Activated CD4-positive, alpha-beta T cell treated with anti-CD3 and anti-CD28 coated beads for 36 hours (primary cell): ENCODE measurements around the gene GORASP1. TPM values are rescaled to one million over a fixed set of nuclear protein-coding genes. Genes with fewer than 3 reads are reported as not detected.

Experiments
- ATAC-seq: fragments of 200-7000 bp; cut with Tn5 transposase; one replicate; pipeline ENCODE4 v1.10.0; 2021; ENCODE audit warnings: mild to moderate bottlenecking, moderate library complexity
- CTCF ChIA-PET: fragments of 350-600 bp; sonication (Branson Sonifier 250); formaldehyde crosslinking; loops from one replicate; lab custom pipeline; 2021; ENCODE audit warnings: antibody characterized with exemption; lab: Charles Lee
- POLR2A ChIA-PET: fragments of 350-600 bp; sonication (Branson Sonifier 250); formaldehyde crosslinking; loops from one replicate; lab custom pipeline; 2021; ENCODE audit warnings: antibody characterized with exemption, inconsistent platforms; lab: Charles Lee
- DNase-seq: peaks from one replicate; pipeline ENCODE4 v3.0.0-alpha.2; 2020
- H3K27ac Mint-ChIP-seq: one replicate; pipeline ENCODE4 v1.8.0; 2021; ENCODE audit warnings: mixed read lengths
- H3K27me3 Mint-ChIP-seq: one replicate; pipeline ENCODE4 v1.8.0; 2021; ENCODE audit warnings: mixed read lengths
- H3K36me3 Mint-ChIP-seq: one replicate; pipeline ENCODE4 v1.8.0; 2021; ENCODE audit warnings: low read depth, mixed read lengths
- H3K4me1 Mint-ChIP-seq: one replicate; pipeline ENCODE4 v1.8.0; 2021; ENCODE audit warnings: mixed read lengths
- H3K4me3 Mint-ChIP-seq: one replicate; pipeline ENCODE4 v1.8.0; 2021; ENCODE audit warnings: mild to moderate bottlenecking, moderate library complexity, mixed read lengths
- H3K9me3 Mint-ChIP-seq: one replicate; pipeline ENCODE4 v1.8.0; 2021; ENCODE audit warnings: low read depth, mixed read lengths
- intact Hi-C, 2 experiments: fragments of 100-400 bp; cut with DNase I in 1 of 2; cut with micrococcal nuclease in 1 of 2; formaldehyde crosslinking; loops; one replicate each; pipeline versions ENCODE4 v1.14.2 to v1.15.1; 2022 to 2024; cut with DNase I, micrococcal nuclease
- total RNA-seq, 2 experiments: library from RNA; stranded (reverse); gene quantifications; one replicate each; pipeline ENCODE4 v1.2.3, GENCODE V29; 2021

Gene GORASP1
- total RNA-seq, 2 experiments from 2014 or later = 23.0 to 23.8 TPM

- H3K27ac Mint-ChIP-seq = no peak overlapping the region
- ChIA-PET CTCF (interaction anchor here (0.8 to 4.7 kb wide), 4 partner anchors 8 to 253 kb away, joined by 3 to 60 read pairs (median 8); no protein-coding TSS in a partner anchor), POLR2A (no interaction called here)
- peaks cover 14% of the 10 kb centered on the region for H3K4me1 Mint-ChIP-seq
- no peaks in the 10 kb centered on the region for H3K9me3 Mint-ChIP-seq
- H3K36me3 Mint-ChIP-seq = no peaks in the 10 kb centered on the region
- intact Hi-C loops = no loop called here
- ATAC-seq (no peak), DNase-seq (no peak)
- H3K27me3 Mint-ChIP-seq = no peaks in the 10 kb centered on the region
- H3K4me3 Mint-ChIP-seq = no peak overlapping the region
Observed at GRCh38 chr3:39124876-39125840, 17.7 kb upstream of the GORASP1 start.

- CTCF ChIA-PET = interaction anchor here (0.6 to 1.3 kb wide), 3 partner anchors 11 to 435 kb away, joined by 3 to 4 read pairs (median 3); partner anchors contain the start of gene CX3CR1
- POLR2A ChIA-PET = no interaction called here
- Mint-ChIP-seq H3K4me3 (no peak overlapping the region), H3K27ac (no peak overlapping the region), H3K27me3 (no peaks in the 10 kb centered on the region), H3K36me3 (no peaks in the 10 kb centered on the region), H3K9me3 (no peaks in the 10 kb centered on the region), H3K4me1 (peaks cover 9% of the 10 kb centered on the region)
- DNase-seq (no peak), ATAC-seq (no peak)
- intact Hi-C loops = no loop called here
Observed at GRCh38 chr3:39122813-39123212, 15.4 kb upstream of the GORASP1 start.

GRCh38 chr3:39121621-39122020, 14.2 kb upstream of the GORASP1 start:
- ChIA-PET POLR2A (no interaction called here), CTCF (interaction anchor here (0.6 to 1.8 kb wide), 3 partner anchors 140 to 167 kb away, joined by 3 to 6 read pairs (median 3); no protein-coding TSS in a partner anchor)
- no peaks in the 10 kb centered on the region for H3K27me3 Mint-ChIP-seq
- H3K4me1 Mint-ChIP-seq = no peaks in the 10 kb centered on the region
- no peaks in the 10 kb centered on the region for H3K36me3 Mint-ChIP-seq
- no peak overlapping the region for H3K27ac Mint-ChIP-seq
- no peak overlapping the region for H3K4me3 Mint-ChIP-seq
- no peak for ATAC-seq
- DNase-seq = no peak
- intact Hi-C loops = no loop called here
- no peaks in the 10 kb centered on the region for H3K9me3 Mint-ChIP-seq

- POLR2A ChIA-PET = no interaction called here
- H3K27ac Mint-ChIP-seq = no peak overlapping the region
- no peak overlapping the region for H3K4me3 Mint-ChIP-seq
- intact Hi-C loops = no loop called here
- no peaks in the 10 kb centered on the region for H3K27me3 Mint-ChIP-seq
- CTCF ChIA-PET = interaction anchor here (0.5 to 1.0 kb wide), 4 partner anchors 11 to 896 kb away, joined by 3 to 6 read pairs (median 4); no protein-coding TSS in a partner anchor
- no peaks in the 10 kb centered on the region for H3K36me3 Mint-ChIP-seq
- H3K4me1 Mint-ChIP-seq = no peaks in the 10 kb centered on the region
- H3K9me3 Mint-ChIP-seq = no peaks in the 10 kb centered on the region
- ATAC-seq = no peak
- no peak for DNase-seq
Observed at GRCh38 chr3:39118931-39119660, 11.7 kb upstream of the GORASP1 start.

- no peak for ATAC-seq
- Mint-ChIP-seq H3K27ac (no peak overlapping the region), H3K4me3 (no peak overlapping the region), H3K36me3 (no peaks in the 10 kb centered on the region), H3K4me1 (no peaks in the 10 kb centered on the region), H3K27me3 (no peaks in the 10 kb centered on the region), H3K9me3 (no peaks in the 10 kb centered on the region)
- DNase-seq = no peak
- ChIA-PET POLR2A (no interaction called here), CTCF (interaction anchor here (1.0 to 1.9 kb wide), 3 partner anchors 8 to 174 kb away, joined by 3 to 11 read pairs (median 8); no protein-coding TSS in a partner anchor)
- intact Hi-C loops = no loop called here
Observed at GRCh38 chr3:39118079-39118478, 10.7 kb upstream of the GORASP1 start.

- Mint-ChIP-seq H3K4me3 (no peak overlapping the region), H3K27ac (no peak overlapping the region), H3K9me3 (no peaks in the 10 kb centered on the region), H3K4me1 (no peaks in the 10 kb centered on the region), H3K36me3 (no peaks in the 10 kb centered on the region), H3K27me3 (no peaks in the 10 kb centered on the region)
- ChIA-PET POLR2A (no interaction called here), CTCF (interaction anchor here (0.7 to 1.5 kb wide), 6 partner anchors 11 to 156 kb away, joined by 3 to 6 read pairs (median 4); no protein-coding TSS in a partner anchor)
- no peak for ATAC-seq
- no peak for DNase-seq
- intact Hi-C loops = no loop called here
Observed at GRCh38 chr3:39115870-39116269, 8.4 kb upstream of the GORASP1 start.

- DNase-seq = no peak
- intact Hi-C loops = no loop called here
- Mint-ChIP-seq H3K9me3 (no peaks in the 10 kb centered on the region), H3K27me3 (no peaks in the 10 kb centered on the region), H3K4me3 (no peak overlapping the region), H3K4me1 (no peaks in the 10 kb centered on the region), H3K36me3 (no peaks in the 10 kb centered on the region), H3K27ac (no peak overlapping the region)
- ChIA-PET POLR2A (no interaction called here), CTCF (interaction anchor here (1.2 kb wide), 1 partner anchor 174 kb away, joined by 5 read pairs; no protein-coding TSS in a partner anchor)
- no peak for ATAC-seq
Observed at GRCh38 chr3:39114456-39114855, 7.0 kb upstream of the GORASP1 start.

GRCh38 chr3:39113291-39113690, 5.9 kb upstream of the GORASP1 start:
- DNase-seq = no peak
- no peaks in the 10 kb centered on the region for H3K27me3 Mint-ChIP-seq
- H3K9me3 Mint-ChIP-seq = no peaks in the 10 kb centered on the region

GRCh38 chr3:39112535-39112934, 5.1 kb upstream of the GORASP1 start:
- H3K27ac Mint-ChIP-seq = no peak overlapping the region
- peaks cover 13% of the 10 kb centered on the region for H3K4me1 Mint-ChIP-seq
- H3K9me3 Mint-ChIP-seq = no peaks in the 10 kb centered on the region
- ChIA-PET CTCF (no interaction called here), POLR2A (no interaction called here)
- H3K36me3 Mint-ChIP-seq = no peaks in the 10 kb centered on the region
- no peak overlapping the region for H3K4me3 Mint-ChIP-seq
- intact Hi-C loops = no loop called here
- no peak for DNase-seq
- H3K27me3 Mint-ChIP-seq = no peaks in the 10 kb centered on the region
- no peak for ATAC-seq

More at GRCh38 chr3:39113291-39113690, 5.9 kb upstream of the GORASP1 start:
- no peak for ATAC-seq
- ChIA-PET CTCF (no interaction called here), POLR2A (no interaction called here)
- Mint-ChIP-seq H3K36me3 (no peaks in the 10 kb centered on the region), H3K4me3 (no peak overlapping the region), H3K4me1 (peaks cover 6% of the 10 kb centered on the region), H3K27ac (no peak overlapping the region)
- intact Hi-C loops = no loop called here

- DNase-seq (no peak), ATAC-seq (no peak)
- Mint-ChIP-seq H3K9me3 (no peaks in the 10 kb centered on the region), H3K27me3 (no peaks in the 10 kb centered on the region), H3K27ac (no peak overlapping the region), H3K36me3 (no peaks in the 10 kb centered on the region), H3K4me1 (peaks cover 13% of the 10 kb centered on the region), H3K4me3 (no peak overlapping the region)
- intact Hi-C loops = no loop called here
- ChIA-PET POLR2A (no interaction called here), CTCF (no interaction called here)
Observed at GRCh38 chr3:39112113-39112512, 4.7 kb upstream of the GORASP1 start.

GRCh38 chr3:39110041-39110639, 2.7 kb upstream of the GORASP1 start:
- DNase-seq = no peak

More at GRCh38 chr3:39110041-39110639, 2.7 kb upstream of the GORASP1 start:
- Mint-ChIP-seq H3K9me3 (no peaks in the 10 kb centered on the region), H3K36me3 (peaks cover 1% of the 10 kb centered on the region), H3K27me3 (no peaks in the 10 kb centered on the region), H3K4me3 (no peak overlapping the region), H3K27ac (no peak overlapping the region), H3K4me1 (peaks cover 31% of the 10 kb centered on the region)
- ATAC-seq = no peak
- ChIA-PET CTCF (interaction anchor here (0.6 kb wide), 1 partner anchor 25 kb away, joined by 3 read pairs; no protein-coding TSS in a partner anchor), POLR2A (no interaction called here)
- intact Hi-C loops = no loop called here
